T-cell (primary cell): Measurements from ENCODE around the gene GRID1. TPM values are rescaled to one million over a fixed set of nuclear protein-coding genes. Genes with fewer than 3 reads are reported as not detected.

Experiments
- ATAC-seq, 4 experiments: fragments of 200-7000 bp in 3 of 4; fragments of 150-1000 bp in 1 of 4; cut with Tn5 transposase; replicated peaks in 1 of 4; 1 replicate in 3 of 4; 2 replicates in 1 of 4; pipeline ENCODE4 v1.10.0; 2021; ENCODE audit warnings: moderate library complexity in 3 of 4, mild to moderate bottlenecking in 2 of 4, moderate number of reproducible peaks in 1 of 4
- CTCF ChIA-PET, 2 donors: fragments of 300-600 bp; sonication (Branson Sonifier 250); formaldehyde crosslinking; loops; one replicate each; lab custom pipeline; 2022; ENCODE audit warnings: antibody characterized with exemption in 2 of 2; lab: Charles Lee
- POLR2A ChIA-PET, 2 donors: fragments of 300-600 bp; sonication (Branson Sonifier 250); formaldehyde crosslinking; loops; one replicate each; lab custom pipeline; 2022; ENCODE audit warnings: antibody characterized with exemption in 2 of 2; lab: Charles Lee
- DNase-seq, 35 experiments: peaks; one replicate each; pipeline versions ENCODE4 v3.0.0 to v3.0.0-alpha.2; 2013 to 2023
- H3K27ac ChIP-seq: one replicate; pipeline ENCODE4 v1.5.1; 2013; ENCODE audit warnings: low read length
- H3K27me3 ChIP-seq, 2 experiments: replicated peaks in 1 of 2; 1 replicate in 1 of 2; 2 replicates in 1 of 2; pipeline versions ENCODE4 v1.6.1 to v1.7.0; 2013; ENCODE audit warnings: low read length in 1 of 2, mixed read lengths in 1 of 2; ENCODE audit not compliant: control insufficient read depth in 2 of 2, insufficient read depth in 2 of 2; ENCODE audit errors: extremely low read depth in 1 of 2
- H3K36me3 ChIP-seq, 2 donors: 1 replicate in 1 of 2; 2 replicates in 1 of 2; pipeline versions ENCODE4 v1.6.1 to v1.7.0; 2013; ENCODE audit warnings: low read length in 1 of 2; ENCODE audit not compliant: control insufficient read depth in 2 of 2, insufficient read depth in 1 of 2; ENCODE audit errors: extremely low read depth in 1 of 2
- H3K4me1 ChIP-seq, 2 experiments: 1 replicate in 1 of 2; 2 replicates in 1 of 2; pipeline versions ENCODE4 v1.6.1 to v1.7.0; 2013; ENCODE audit warnings: low read length in 2 of 2, mixed read lengths in 1 of 2; ENCODE audit not compliant: insufficient read depth in 2 of 2, control insufficient read depth in 1 of 2; ENCODE audit errors: extremely low read depth in 1 of 2
- H3K4me3 ChIP-seq, 2 donors: 1 replicate in 1 of 2; 2 replicates in 1 of 2; pipeline versions ENCODE4 v1.5.1 to v1.7.0; 2013; ENCODE audit warnings: mild to moderate bottlenecking in 2 of 2, low read length in 1 of 2, moderate library complexity in 1 of 2; ENCODE audit not compliant: control insufficient read depth in 1 of 2; ENCODE audit errors: extremely low read depth in 1 of 2
- H3K9me3 ChIP-seq: 2 replicates; pipeline ENCODE4 v1.7.0; 2013
- H3K27ac Mint-ChIP-seq, 2 donors: one replicate each; pipeline ENCODE4 v1.8.0; 2020 to 2021; ENCODE audit warnings: mild to moderate bottlenecking in 2 of 2, mixed read lengths in 2 of 2
- H3K27me3 Mint-ChIP-seq, 2 donors: one replicate each; pipeline ENCODE4 v1.8.0; 2021 to 2022; ENCODE audit warnings: mixed read lengths in 2 of 2
- H3K36me3 Mint-ChIP-seq: one replicate; pipeline ENCODE4 v1.8.0; 2021; ENCODE audit warnings: mixed read lengths
- H3K4me1 Mint-ChIP-seq, 3 donors: one replicate each; pipeline ENCODE4 v1.8.0; 2020 to 2022; ENCODE audit warnings: mixed read lengths in 3 of 3, mild to moderate bottlenecking in 1 of 3
- H3K4me3 Mint-ChIP-seq, 3 donors: one replicate each; pipeline ENCODE4 v1.8.0; 2020 to 2022; ENCODE audit warnings: mild to moderate bottlenecking in 3 of 3, mixed read lengths in 3 of 3, moderate library complexity in 3 of 3
- H3K9me3 Mint-ChIP-seq, 3 donors: one replicate each; pipeline ENCODE4 v1.8.0; 2020 to 2022; ENCODE audit warnings: mixed read lengths in 3 of 3
- WGBS: methylation state at CpG from one replicate; pipeline ENCODE4 v1.1.5; 2013; ENCODE audit warnings: missing lambda C conversion rate; ENCODE audit not compliant: insufficient coverage; 5-methylcytosine and 5-hydroxymethylcytosine counted together
- total RNA-seq, 35 experiments: library from RNA in 6 of 35; stranded (reverse) in 6 of 35; fragments of 120-200 nt in 1 of 35; gene quantifications; one replicate each; pipeline versions ENCODE4 v1.2.1 to v1.2.4 and lab custom pipeline; 2013 to 2026

The GRID1 gene
- total RNA-seq, 5 donors from 2014 or later (not counting 1 experiment from before 2014, with no cell fraction given): 0.68 TPM; not detected in 4

DNA sequence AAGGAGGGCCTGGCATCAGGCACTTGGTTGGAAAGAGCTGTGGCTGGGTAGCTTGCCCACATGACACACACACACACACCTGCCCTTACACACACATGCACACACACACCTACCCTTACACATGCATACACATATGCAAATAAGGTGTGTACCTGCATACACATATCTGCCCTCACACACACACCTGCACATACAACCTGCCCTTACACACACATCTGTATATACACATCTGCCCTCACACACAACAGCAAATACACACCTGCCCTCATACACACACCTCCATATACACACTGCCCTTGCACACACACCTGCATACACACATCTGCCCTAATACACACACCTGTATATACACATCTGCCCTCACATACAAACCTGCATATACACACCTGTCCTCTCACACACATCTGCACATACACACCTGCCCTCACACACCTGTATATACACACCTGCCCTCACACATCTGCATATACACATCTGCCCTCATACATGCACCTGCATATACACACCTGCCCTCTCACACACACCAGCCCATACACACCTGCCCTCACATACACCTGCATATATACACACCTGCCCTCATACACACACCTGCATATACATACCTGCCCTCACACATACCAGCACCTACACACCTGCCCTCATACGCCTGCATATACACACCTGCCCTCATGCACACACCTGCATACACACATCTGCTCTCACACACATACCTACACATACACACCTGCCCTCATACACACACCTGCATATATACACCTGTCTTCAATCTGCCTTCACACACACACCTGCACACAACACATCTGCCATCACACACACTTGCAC, 82.9 kb downstream of the GRID1 start:
- Mint-ChIP-seq H3K4me1 (no peaks in the 10 kb centered on the region), H3K27me3 (peaks cover 8 to 17% of the 10 kb centered on the region in 2 donors), H3K4me3 (no peak overlapping the region), H3K36me3 (no peaks in the 10 kb centered on the region), H3K9me3 (peaks cover 0 to 2% (median 1%) of the 10 kb centered on the region in 3 donors), H3K27ac (no peak overlapping the region)
- ChIA-PET POLR2A (no interaction called here), CTCF (no interaction called here)
- Histone ChIP-seq H3K27me3 (peaks cover 0 to 32% of the 10 kb centered on the region in 2 experiments), H3K4me3 (no peak overlapping the region), H3K27ac (no peak overlapping the region), H3K9me3 (no peaks in the 10 kb centered on the region), H3K36me3 (no peaks in the 10 kb centered on the region), H3K4me1 (no peaks in the 10 kb centered on the region)
- no peak for ATAC-seq
- DNase-seq: no peak
- WGBS: 73% methylated on average over 1 of the region's 1 CpG

DNA sequence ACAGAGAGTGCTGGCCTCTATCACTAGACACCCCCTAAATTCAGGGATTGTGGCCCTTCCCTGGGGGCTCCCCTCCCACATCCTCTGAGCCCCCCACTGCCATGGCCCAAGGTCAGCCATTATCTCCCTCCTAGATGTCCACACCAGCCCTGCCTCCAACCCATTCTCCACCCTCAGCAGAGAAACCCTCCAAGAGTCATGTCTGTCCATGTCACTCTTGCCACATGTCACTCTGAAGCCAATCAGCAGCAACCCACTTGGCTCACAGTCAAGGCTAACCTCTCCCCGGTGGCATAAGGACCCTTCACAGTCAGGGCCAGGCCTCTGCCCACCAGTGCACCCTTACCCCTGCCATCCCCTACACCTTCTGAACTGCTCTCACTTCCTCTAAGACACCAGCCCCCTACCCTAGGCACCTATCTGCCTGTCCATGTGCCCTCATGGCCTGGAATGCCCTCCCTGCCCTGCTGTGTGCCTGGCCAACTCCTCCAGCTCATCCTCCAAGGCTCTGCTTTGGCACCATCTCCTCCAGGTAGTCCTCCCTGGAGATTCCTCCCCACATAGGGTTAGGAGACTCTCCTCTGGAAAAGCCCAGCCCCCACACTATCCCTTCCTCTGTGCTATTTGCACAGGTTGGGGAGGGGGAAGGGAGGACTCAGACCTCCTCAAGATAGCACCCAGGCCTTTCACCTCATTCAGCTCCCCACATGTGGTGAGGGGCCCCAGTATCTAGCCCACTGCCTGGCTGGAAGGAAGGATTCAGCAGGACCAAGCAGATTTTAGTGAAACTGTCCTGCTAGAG, 83.7 kb downstream of the GRID1 start:
- Mint-ChIP-seq H3K4me3 (no peak overlapping the region), H3K4me1 (no peaks in the 10 kb centered on the region), H3K9me3 (peaks cover 0 to 5% (median 3%) of the 10 kb centered on the region in 3 donors), H3K27me3 (peaks cover 8 to 17% of the 10 kb centered on the region in 2 donors), H3K27ac (no peak overlapping the region), H3K36me3 (no peaks in the 10 kb centered on the region)
- 86% methylated on average over 1 of the region's 1 CpG for WGBS
- CTCF ChIA-PET: no interaction called here
- no peaks in the 10 kb centered on the region for H3K36me3 ChIP-seq
- no peak for DNase-seq
- ATAC-seq: no peak
- peaks cover 0 to 29% of the 10 kb centered on the region in 2 experiments for H3K27me3 ChIP-seq
- no peak overlapping the region for H3K4me3 ChIP-seq
- POLR2A ChIA-PET: no interaction called here
- no peak overlapping the region for H3K27ac ChIP-seq
- no peaks in the 10 kb centered on the region for H3K9me3 ChIP-seq
- no peaks in the 10 kb centered on the region for H3K4me1 ChIP-seq

DNA sequence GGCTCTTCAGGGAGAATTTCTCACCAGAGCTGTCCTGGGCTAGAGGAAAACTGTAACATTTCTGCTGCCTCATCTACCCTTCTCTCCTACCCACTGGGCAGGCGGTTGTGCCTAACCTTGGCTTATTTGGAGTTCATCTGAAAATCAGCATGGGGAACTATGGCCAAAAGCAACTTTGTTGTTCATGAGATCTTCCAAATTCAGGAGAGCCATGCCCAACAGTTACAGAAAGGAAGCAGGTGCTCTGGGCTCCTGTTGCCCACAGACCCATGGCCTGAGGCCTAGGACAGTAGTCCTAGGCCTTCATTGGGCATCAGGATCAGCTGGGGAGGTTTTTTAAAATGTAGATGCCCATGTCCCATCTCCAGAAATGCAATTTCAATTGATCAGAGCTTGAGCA, 85.2 kb downstream of the GRID1 start:
- no peak for DNase-seq
- CTCF ChIA-PET: no interaction called here
- Mint-ChIP-seq H3K36me3 (no peaks in the 10 kb centered on the region), H3K27me3 (peaks cover 8 to 17% of the 10 kb centered on the region in 2 donors), H3K4me1 (no peaks in the 10 kb centered on the region), H3K27ac (no peak overlapping the region), H3K4me3 (no peak overlapping the region), H3K9me3 (peaks cover 3 to 10% (median 9%) of the 10 kb centered on the region in 3 donors)
- Histone ChIP-seq H3K9me3 (peaks cover 2% of the 10 kb centered on the region), H3K4me1 (no peaks in the 10 kb centered on the region), H3K4me3 (no peak overlapping the region), H3K36me3 (no peaks in the 10 kb centered on the region), H3K27ac (no peak overlapping the region), H3K27me3 (peaks cover 0 to 24% of the 10 kb centered on the region in 2 experiments)
- WGBS: 78% methylated on average over 1 of the region's 1 CpG
- POLR2A ChIA-PET: no interaction called here
- no peak for ATAC-seq

DNA sequence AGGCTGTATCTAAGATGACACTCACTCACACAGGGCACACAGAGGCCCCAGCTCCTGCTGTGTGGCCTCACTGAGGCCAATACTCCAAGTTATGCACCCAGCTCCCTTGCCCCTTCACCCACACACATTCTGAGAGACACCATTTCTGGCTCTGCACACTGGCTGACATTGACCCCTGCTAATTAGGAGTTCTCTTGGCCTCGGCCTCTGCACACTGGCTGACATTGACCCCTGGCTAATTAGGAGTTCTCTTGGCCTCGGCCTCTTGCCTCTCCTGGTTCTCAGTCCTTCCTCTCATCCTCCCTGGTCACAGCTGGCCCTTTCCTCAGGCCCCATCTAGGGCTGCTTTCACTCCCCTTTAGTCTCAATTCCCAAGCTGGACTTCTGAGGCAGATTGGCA, 97.3 kb downstream of the GRID1 start:
- H3K27ac ChIP-seq: no peak overlapping the region
- Mint-ChIP-seq H3K27ac (no peak overlapping the region), H3K27me3 (peaks cover 26 to 36% of the 10 kb centered on the region in 2 donors), H3K4me1 (no peaks in the 10 kb centered on the region), H3K36me3 (no peaks in the 10 kb centered on the region), H3K4me3 (no peak overlapping the region), H3K9me3 (peaks cover 8 to 13% (median 8%) of the 10 kb centered on the region in 3 donors)
- DNase-seq: peak in 1 of 35 experiments; percentile 21
- ChIA-PET POLR2A (no interaction called here), CTCF (no interaction called here)
- H3K4me1 ChIP-seq: no peaks in the 10 kb centered on the region
- H3K9me3 ChIP-seq: no peaks in the 10 kb centered on the region
- 56% methylated on average over 2 of the region's 2 CpGs for WGBS
- H3K4me3 ChIP-seq: no peak overlapping the region
- ATAC-seq: no peak
- peaks cover 0 to 41% of the 10 kb centered on the region in 2 experiments for H3K27me3 ChIP-seq
- no peaks in the 10 kb centered on the region for H3K36me3 ChIP-seq

DNA sequence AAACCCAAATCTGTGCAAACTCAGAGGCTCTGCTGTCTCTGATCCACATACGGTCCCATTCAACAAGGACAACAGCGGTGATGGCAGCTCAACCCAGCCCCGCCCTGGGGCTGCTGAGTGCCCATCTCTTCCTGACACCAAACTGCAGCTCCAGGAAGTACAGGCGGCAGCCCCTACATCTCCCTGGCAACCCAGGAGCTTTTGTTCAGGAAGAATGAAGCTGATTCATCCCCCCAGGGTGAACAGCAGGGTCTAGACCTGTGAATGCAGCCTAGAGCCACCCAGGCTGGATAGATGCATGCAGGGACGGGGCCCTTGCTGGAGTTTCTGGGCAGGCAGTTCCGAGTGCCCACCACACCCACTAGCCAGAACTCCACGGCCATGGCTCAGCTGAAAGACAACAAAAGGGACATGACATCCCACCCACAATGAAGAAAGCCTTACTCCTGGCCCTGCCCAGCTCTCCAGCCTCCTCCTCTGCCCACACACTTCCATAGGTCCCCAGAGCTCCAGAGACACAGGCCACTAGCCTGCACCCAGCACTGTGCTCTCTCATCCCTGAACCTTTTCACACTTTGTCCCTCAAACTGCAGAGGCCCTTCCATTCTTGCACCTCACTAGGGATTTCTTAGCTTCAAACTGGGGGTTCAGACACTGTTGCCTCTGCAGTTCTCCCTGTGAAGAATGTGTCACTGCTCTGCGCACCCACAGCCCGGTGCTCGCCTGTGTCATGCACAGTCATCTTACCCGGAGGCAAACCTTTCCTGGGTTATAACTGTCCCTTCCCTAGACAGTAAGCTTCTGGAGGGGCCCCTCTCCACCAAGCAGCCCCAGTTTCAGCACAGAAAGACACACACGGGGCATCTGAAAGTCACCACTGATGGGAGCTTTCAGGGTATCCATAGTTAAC, 99.1 kb downstream of the GRID1 start:
- peaks cover 0 to 2% (median 2%) of the 10 kb centered on the region in 3 donors for H3K4me1 Mint-ChIP-seq
- ChIA-PET POLR2A (no interaction called here), CTCF (interaction anchor here in 1 of 2 donors (0.6 kb wide), 1 partner anchor 1763 kb away, joined by 3 read pairs; no protein-coding TSS in a partner anchor)
- Histone ChIP-seq H3K4me1 (no peaks in the 10 kb centered on the region), H3K9me3 (no peaks in the 10 kb centered on the region), H3K4me3 (no peak overlapping the region), H3K27me3 (peaks cover 0 to 51% of the 10 kb centered on the region in 2 experiments), H3K27ac (no peak overlapping the region), H3K36me3 (no peaks in the 10 kb centered on the region)
- H3K36me3 Mint-ChIP-seq: no peaks in the 10 kb centered on the region
- H3K27ac Mint-ChIP-seq: no peak overlapping the region
- ATAC-seq (no peak), DNase-seq (peak in 1 of 35 experiments; percentile 17)
- 81% methylated on average over 11 of the region's 12 CpGs for WGBS
- peaks cover 7 to 13% (median 8%) of the 10 kb centered on the region in 3 donors for H3K9me3 Mint-ChIP-seq
- H3K4me3 Mint-ChIP-seq: no peak overlapping the region
- peaks cover 36 to 44% of the 10 kb centered on the region in 2 donors for H3K27me3 Mint-ChIP-seq
